Lower leg skin (tissue), 3 donors: ENCODE data around the gene OR5I1.

ENCODE experiments used
- CTCF ChIP-seq, 3 donors: fragments of 450-650 bp; IDR thresholded peaks; one replicate each; pipeline ENCODE4 v1.5.1; 2016; ENCODE audit warnings: antibody characterized with exemption in 3 of 3, mild to moderate bottlenecking in 3 of 3, moderate library complexity in 2 of 3
- POLR2A ChIP-seq, 2 donors: fragments of 450-650 bp; IDR thresholded peaks; one replicate each; pipeline ENCODE4 v1.6.1; 2016 to 2017; ENCODE audit warnings: antibody characterized with exemption in 2 of 2, mild to moderate bottlenecking in 1 of 2, moderate library complexity in 1 of 2

- TF ChIP-seq POLR2A (IDR thresholded peaks at IDR 0.05) (no peak), CTCF (IDR thresholded peaks at IDR 0.05) (no peak)
Observed at GRCh38 chr11:55914482-55914881, 21.7 kb downstream of the OR5I1 start, which contains the start of gene OR5W2.
